HG03066 (cell line): ENCODE results near the gene FAM20B.

Source experiments
- ATAC-seq: cut with Tn5 transposase; IDR thresholded peaks from one replicate; pipeline ENCODE4 v1.9.1; 2021; ENCODE audit warnings: low read depth; ENCODE audit not compliant: unreplicated experiment

The FAM20B gene

GRCh38 chr1:179090923-179091322 lies 65.2 kb downstream of the FAM20B start:
- no peak for ATAC-seq

DNA sequence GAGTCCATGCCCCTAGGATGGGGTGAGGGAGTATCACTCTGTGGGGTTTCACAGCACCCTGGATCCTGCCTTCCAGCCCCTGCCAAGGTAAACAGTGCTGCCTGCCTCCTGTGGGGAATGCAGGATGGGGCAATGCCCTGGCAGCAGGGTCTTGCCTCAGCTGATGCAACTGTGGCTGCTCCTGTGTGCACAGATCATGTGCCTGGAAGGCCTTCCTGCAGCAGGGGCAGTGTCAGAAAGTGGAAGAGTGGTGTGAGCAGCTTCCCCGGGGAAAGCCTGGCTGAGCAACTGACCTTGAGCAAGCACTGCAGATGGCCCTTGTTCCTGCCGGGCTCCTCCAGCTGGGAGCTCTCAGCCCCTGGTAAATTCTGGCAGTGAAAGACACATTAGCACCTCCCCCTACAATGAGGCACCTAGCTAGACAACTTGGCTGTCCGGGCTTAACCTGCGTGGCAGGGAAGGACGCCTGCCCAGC lies 66.0 kb downstream of the FAM20B start:
- ATAC-seq = no peak

- ATAC-seq = no peak
These were observed 67.3 kb downstream of the FAM20B start for GRCh38 chr1:179092896-179093461.

GRCh38 chr1:179094818-179095217 lies 69.1 kb downstream of the FAM20B start:
- no peak for ATAC-seq

DNA sequence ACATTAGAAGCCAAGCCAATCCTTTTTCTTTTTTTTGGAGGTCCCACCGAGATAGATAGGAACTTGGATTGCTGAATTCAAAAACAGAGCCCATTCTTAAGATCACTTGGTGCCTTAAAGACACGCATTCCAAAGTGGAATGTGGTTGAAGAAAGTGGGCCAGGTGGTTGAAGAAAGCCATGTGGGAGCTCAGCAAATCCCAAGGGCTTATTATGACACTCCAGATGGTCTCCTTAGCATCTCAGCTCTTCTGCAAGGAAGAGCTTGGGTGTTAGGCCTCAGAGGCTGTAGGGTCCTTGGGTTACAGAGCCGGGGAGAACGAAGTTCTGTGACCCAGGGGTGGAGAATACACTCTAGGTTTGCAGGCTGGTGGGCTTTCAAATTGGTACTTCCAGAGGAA lies 69.7 kb downstream of the FAM20B start:
- ATAC-seq = no peak

DNA sequence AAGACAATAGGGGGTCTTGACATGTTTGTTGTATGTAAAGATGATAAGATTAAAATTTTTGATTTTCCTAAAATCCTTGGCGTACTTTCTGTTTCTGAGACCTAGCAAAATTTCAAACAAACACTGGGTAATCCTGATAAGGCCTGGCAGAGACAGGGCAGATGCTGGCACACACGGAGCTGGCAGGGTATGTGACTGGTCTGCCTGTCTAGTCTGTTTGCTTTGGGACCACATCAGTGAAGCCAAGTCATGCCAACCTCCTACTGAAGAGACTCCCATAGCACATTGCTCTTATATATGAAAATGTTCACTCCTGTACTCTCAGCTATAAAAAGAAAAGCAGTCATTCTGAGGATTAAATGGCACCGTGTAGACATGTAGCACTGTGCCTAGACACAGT lies 70.2 kb downstream of the FAM20B start:
- no peak for ATAC-seq

- ATAC-seq = no peak
These were observed 74.2 kb downstream of the FAM20B start for GRCh38 chr1:179099891-179100290.

DNA sequence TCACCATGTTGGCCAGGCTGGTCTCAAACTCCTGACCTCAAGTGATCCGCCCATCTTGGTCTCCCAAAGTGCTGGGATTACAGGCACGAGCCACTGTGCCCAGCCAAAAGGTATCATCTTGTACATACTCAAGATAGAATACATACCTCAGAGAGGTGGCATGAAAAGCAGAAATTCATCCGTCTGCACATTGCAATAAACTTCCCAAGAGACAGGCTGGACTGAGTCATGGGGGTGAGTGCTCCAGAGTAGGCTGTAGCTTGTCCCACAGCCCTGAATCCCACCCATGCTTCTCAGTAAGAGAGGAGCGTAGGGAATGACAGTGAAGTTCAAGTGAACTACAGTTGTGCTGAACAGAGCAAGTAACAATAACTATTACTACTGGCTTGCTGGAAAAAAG lies 75.9 kb downstream of the FAM20B start:
- ATAC-seq = no peak

- no peak for ATAC-seq
These were observed 78.3 kb downstream of the FAM20B start for GRCh38 chr1:179103999-179104398.

DNA sequence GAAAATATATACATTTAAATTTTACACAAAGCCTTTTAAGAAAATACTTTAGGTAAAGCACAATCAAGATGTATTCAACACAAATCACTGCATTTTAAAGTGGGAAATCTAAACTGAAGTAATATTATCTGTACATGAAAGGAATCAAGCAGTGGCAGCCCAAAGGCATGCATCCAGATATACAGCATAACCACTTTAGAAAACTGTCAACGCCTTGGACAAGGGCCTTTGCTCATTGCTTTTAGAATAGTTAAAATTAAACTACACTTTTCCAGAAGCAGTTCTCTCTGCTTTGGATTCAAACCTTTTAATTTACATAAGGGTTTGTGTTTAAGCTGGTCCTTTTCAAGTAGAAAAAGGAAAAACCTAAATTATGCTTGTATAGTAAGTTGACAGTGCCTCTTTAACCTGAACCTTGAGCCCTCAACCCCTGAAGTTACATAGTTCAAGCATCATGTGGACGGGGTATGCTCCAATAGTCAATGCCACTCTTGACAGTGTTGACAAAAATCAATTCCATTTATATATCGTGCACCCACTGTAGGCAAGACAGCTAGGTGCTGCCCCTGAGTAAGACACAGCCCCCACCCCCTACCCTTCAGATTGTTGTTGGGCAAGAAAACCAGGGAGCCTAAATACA lies 79.0 kb downstream of the FAM20B start:
- no peak for ATAC-seq

DNA sequence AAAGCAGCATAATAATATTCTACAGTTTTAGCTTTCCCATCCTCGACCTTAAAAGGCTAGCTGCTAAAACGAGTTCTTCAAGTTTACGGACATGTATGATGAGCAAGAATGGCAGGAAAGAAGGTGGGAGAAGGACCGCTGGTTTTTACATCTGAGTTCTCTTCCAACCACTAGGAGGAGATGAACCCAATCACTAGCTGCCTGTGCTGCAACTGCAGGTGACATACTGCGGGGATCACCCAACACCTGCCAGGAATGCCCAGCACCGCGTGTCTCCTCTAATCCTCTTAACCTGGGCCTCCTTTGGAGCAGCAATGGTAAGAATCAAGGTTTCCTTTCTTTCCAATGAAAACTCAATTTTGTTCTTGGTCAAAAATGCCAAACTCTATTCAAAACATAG lies 79.7 kb downstream of the FAM20B start:
- ATAC-seq = no peak

DNA sequence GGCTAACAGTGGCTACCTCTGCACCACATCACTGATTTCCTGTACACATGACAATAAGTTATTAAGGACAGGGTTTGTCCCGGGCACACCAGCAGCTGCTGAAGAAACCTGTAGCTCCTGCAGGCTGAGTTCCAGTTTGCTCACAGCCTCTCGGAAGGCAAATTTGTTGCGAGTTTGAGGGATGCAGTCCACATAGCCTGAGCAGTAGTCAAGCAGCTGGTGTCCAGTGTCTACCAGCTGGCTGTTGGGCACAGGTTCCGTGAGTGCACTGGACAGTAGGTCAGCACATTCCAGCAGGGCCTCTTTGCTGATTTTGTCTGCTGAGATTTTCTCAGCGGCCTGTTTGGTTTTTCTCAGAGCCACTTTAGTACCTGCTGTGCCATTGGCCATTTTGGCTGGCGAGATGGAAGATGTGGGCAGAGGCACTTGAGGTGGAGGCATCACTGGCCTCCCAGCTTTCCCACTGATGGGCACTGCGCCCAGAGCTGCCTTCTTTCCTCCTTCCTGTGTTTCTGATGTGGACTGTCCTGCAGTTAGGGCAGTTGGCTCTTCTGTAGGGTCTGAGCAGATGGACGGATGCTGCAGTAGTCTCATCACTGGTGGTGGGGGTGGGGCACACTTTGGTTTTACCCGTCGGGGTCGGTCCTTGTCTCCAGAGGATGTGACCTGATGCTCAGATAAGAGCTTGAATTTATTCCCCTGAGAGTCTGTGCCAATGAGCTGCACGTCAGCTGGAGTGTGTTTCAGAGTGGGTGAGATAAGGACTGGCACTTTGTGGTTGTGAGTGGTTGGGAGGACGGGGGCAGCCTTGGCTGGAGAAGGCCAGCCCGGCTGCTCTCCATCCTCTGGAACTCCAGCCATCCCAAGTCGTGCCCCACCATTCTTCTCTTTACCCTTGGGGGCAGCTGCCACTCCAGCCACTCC lies 82.3 kb downstream of the FAM20B start:
- ATAC-seq = no peak

DNA sequence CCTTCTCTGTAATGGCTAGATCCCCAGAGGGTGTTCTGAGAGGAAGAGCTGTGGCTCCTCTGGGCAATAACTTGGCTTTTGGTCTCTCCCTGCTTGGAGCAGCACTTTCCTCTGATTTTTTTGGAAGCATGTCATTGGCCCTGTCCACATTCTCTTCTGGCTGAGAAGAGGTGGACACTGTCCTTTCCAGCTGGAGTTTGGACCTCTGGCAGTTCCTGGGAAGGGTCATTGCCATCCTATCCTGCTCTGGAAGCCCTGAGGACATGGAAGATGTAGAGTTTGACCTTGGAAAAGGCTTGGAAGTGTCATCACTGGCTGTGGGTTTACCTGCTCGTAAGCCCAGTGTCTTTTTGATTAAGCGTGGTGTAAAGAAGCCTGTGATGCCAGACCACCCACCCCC lies 83.0 kb downstream of the FAM20B start:
- ATAC-seq = no peak

DNA sequence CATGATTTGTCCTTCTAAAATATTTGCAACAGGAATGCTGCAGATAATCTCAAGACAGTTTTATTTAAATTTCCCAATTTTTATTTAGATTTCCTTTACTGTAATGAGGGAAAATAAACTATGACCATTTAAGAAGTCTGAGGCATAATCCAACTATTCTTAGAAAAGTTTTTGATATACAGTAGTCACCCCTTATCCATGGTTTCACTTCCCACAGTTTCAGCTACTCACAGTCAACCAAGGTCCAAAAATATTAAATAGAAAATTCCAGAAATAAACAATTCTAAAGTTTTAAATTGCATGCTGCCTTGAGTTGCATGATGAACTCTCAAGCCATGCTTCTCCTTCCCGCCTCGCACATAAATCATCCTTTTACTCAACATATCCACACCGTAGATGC lies 89.5 kb downstream of the FAM20B start:
- no peak for ATAC-seq

- no peak for ATAC-seq
These were observed 93.8 kb downstream of the FAM20B start for GRCh38 chr1:179119513-179119912.

DNA sequence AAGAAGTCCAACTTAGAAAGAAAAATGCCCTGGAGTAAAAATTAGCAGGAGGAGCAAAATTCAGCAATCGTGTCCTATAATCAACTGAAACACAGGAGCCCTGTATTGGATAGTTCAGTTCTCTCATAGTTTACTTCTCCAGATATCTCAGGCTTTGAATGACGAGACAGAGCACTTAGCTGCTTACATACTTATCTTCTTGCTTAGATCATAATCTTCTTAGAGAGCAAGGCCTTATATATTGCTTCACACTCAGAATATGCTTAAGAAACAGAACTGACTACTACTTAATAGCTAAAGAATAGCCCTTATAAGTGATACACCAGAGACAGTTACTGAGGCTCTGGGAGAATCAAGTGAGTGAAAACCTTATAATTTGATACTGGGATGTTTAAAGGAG lies 95.0 kb downstream of the FAM20B start:
- ATAC-seq = no peak

DNA sequence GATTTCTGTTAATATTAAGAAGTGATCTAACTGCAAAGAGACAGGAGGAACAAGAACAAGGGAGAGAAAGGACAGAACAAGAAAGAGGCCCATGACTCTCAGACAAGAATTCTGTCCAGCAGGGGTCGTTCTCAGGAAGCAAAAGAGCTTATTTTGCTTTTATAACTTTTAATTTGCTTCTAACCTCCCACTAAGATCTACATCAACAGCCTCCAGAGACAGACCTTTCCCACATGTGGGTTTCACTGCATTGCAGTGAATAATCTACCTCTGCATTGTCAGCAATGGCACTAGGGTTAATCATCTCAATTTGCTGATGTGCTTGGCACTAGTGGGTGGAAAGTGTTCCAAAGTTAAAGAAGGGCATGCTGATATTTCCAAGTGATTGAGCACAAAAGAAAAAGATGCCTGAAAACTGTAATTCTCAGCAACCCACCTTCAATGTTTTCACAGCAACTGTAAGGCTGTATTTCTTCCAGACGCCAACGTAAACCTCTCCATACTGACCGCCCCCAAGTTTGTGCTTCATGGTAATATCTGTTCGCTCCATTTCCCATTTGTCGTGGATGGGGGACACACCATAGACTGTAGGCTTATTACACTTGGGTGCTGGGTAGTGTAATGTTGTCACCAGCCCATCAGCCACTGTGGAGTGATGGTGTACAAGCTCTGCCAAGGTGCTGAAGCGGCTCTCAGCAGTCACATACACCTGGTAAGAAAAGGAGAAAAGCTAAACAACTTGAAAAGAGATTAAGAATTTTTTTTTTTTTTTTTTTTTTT lies 95.7 kb downstream of the FAM20B start:
- no peak for ATAC-seq

DNA sequence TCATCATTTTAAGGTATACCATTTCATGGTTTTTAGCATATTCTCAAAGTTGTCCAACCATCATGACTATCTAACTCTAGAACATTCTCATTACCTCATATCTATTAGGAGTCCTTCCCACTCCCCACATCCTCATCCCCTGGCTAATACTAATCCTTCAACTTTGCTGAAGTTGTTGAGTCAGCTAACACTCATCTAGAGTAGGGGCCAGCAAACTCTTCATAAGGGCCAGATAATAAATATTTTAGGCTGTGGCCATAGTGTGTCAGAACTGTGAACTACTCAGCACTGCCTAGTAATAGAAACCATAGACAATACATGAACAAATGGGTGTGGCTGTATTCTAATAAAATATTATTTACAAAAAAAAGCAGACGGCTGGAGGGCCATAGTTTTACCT lies 99.2 kb downstream of the FAM20B start:
- no peak for ATAC-seq
